ENCODE measurements around the gene FOXO6.

- TF ChIP-seq CTCF (conservative IDR thresholded peaks at IDR 0.05; ENCODE audit: low read depth in 2 of 2): no peak
- no peak for TF ChIP-seq ZNF331 (CRISPR knock-in tag; IDR thresholded peaks at IDR 0.05; ENCODE audit: low read depth)
- no peak for TF ChIP-seq REST (IDR thresholded peaks at IDR 0.05; ENCODE audit: unreplicated experiment)
- TF ChIP-seq POLR2AphosphoS5 (IDR thresholded peaks at IDR 0.05; ENCODE audit: low read depth): no peak
- no peak for TF ChIP-seq EZH2 (IDR thresholded peaks at IDR 0.05; ENCODE audit: low read depth, unreplicated experiment)
- TF ChIP-seq EZH2phosphoT487 (IDR thresholded peaks at IDR 0.05; ENCODE audit: unreplicated experiment): no peak
- no peak for TF ChIP-seq CREB1 (CRISPR knock-in tag; IDR thresholded peaks at IDR 0.05; ENCODE audit: low read depth)
Measured at GRCh38 chr1:41350055-41350378, 11.2 kb upstream of the FOXO6 start.
